Panc1 (cell line): ENCODE results near the gene IZUMO1.

ENCODE experiments used
- POLR2AphosphoS5 ChIP-seq: IDR thresholded peaks from 2 replicates; pipeline ENCODE4 v1.6.1; 2012; ENCODE audit warnings: mild to moderate bottlenecking, low read depth, low read length, moderate library complexity
- TF ChIP-seq, protein P1 (sequence below): fragments of 450-650 bp; IDR thresholded peaks from 2 replicates; pipeline ENCODE4 v1.5.1; 2017; ENCODE audit warnings: mild to moderate bottlenecking

DNA sequence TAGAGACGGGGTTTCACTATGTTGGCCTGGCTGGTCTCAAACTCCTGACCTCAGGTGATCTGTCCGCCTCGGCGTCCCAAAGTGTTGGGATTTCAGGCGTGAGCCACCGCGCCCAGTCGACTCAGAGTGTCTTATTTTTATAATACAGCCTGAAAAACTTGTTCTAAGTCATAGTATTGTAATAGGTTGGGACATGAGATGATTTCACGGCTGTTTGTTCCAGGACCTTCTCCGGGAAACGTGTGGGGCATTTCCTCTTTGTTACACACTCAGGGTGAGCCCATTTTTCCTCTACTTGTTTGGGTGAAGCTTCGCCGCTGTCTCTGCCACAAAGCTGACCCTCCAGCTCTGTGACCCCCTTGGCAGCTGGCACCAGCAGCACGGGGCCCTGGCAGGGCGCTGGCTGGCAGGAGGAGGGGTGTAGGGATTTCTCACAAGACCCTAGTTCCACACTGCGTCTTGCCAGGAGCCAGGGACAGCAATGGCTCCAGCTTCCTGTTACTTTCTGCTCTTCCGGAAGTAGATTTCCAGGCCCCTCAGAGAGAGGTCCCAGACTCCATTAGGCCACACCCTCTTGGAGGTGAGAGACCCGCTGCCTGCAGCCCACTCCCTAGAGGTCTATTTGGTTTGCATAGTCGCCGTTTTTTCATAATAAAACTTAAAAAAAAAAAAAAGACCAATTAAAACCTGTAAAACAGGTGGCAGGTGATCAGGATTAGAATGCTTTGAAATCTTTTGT lies 24.2 kb upstream of the IZUMO1 start:
- TF ChIP-seq, protein P1, sequence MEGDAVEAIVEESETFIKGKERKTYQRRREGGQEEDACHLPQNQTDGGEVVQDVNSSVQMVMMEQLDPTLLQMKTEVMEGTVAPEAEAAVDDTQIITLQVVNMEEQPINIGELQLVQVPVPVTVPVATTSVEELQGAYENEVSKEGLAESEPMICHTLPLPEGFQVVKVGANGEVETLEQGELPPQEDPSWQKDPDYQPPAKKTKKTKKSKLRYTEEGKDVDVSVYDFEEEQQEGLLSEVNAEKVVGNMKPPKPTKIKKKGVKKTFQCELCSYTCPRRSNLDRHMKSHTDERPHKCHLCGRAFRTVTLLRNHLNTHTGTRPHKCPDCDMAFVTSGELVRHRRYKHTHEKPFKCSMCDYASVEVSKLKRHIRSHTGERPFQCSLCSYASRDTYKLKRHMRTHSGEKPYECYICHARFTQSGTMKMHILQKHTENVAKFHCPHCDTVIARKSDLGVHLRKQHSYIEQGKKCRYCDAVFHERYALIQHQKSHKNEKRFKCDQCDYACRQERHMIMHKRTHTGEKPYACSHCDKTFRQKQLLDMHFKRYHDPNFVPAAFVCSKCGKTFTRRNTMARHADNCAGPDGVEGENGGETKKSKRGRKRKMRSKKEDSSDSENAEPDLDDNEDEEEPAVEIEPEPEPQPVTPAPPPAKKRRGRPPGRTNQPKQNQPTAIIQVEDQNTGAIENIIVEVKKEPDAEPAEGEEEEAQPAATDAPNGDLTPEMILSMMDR, result no peak
- no peak for TF ChIP-seq POLR2AphosphoS5
